ENCODE results near the gene MLH3. TPM values are rescaled to one million over a fixed set of nuclear protein-coding genes. Genes with fewer than 3 reads are reported as not detected.

MLH3 gene
- total RNA-seq, 1 donor from 2014 or later, result 21.7 TPM

Other genes starting within 250 kb of the MLH3 start
- 0.07 TPM in 1 of 2 replicates, not detected in the other for gene PROX2, start 175.3 kb downstream of the MLH3 start, total RNA-seq
- 73.1 and 90.4 TPM in 2 replicates for gene DLST, start 169.6 kb downstream of the MLH3 start, total RNA-seq
- 5.2 and 7.0 TPM in 2 replicates for gene RPS6KL1, start 128.2 kb downstream of the MLH3 start, total RNA-seq
- not detected in 2 replicates for gene PGF, start 95.9 kb downstream of the MLH3 start, total RNA-seq
- gene EIF2B2, start 48.5 kb downstream of the MLH3 start, total RNA-seq, result 36.6 and 37.2 TPM in 2 replicates
- gene ACYP1, start 12.6 kb upstream of the MLH3 start, total RNA-seq, result 21.6 and 25.9 TPM in 2 replicates
- 0.91 TPM in 1 of 2 replicates, not detected in the other for gene ZC2HC1C, start 18.2 kb upstream of the MLH3 start, total RNA-seq
- 96.1 and 97.7 TPM in 2 replicates for gene NEK9, start 75.6 kb upstream of the MLH3 start, total RNA-seq
- gene TMED10, start 125.1 kb upstream of the MLH3 start, total RNA-seq, result 124 and 130 TPM in 2 replicates
- 27.1 and 37.8 TPM in 2 replicates for gene FOS, start 227.4 kb upstream of the MLH3 start, total RNA-seq

Measured in activated B cell treated with CpG ODN at 0.5 μM for 24 hours (primary cell).